GM12891 (cell line): ENCODE results near the gene ERFE.

Experiments used
- POLR2A ChIP-seq: IDR thresholded peaks from 2 replicates; pipeline ENCODE4 v1.6.1; 2011; ENCODE audit warnings: low read depth, low read length, control low read depth
- POLR2AphosphoS5 ChIP-seq: IDR thresholded peaks from 2 replicates; pipeline ENCODE4 v1.6.1; 2011; ENCODE audit warnings: low read depth, low read length, control low read depth
- TAF1 ChIP-seq: IDR thresholded peaks from 2 replicates; pipeline ENCODE4 v1.6.1; 2011; ENCODE audit warnings: low read depth, low read length, control low read depth

- TF ChIP-seq POLR2A, result no peak
- TF ChIP-seq POLR2AphosphoS5, result no peak
- no peak for TF ChIP-seq TAF1
Measured at GRCh38 chr2:238121511-238122286, 37.1 kb upstream of the ERFE start.
